SU-DHL-6 (cell line): Measurements from ENCODE around the gene CBX5.

Source experiments
- CTCF ChIP-seq: fragments of 200-600 bp; sonication (generic); IDR thresholded peaks from one replicate; pipeline ENCODE4 v1.5.1; 2017; ENCODE audit warnings: antibody characterized with exemption, mild to moderate bottlenecking, low read length, moderate library complexity; ENCODE audit not compliant: insufficient read depth, poor library complexity, severe bottlenecking
- EZH2phosphoT487 ChIP-seq: fragments of 200-600 bp; sonication (generic), shearing (Covaris generic); conservative IDR thresholded peaks from 2 replicates; pipeline ENCODE4 v1.6.1; 2018; ENCODE audit warnings: mild to moderate bottlenecking, antibody characterized with exemption, low read length, moderate library complexity, mixed read lengths

- TF ChIP-seq CTCF (no peak), EZH2phosphoT487 (no peak)
Measured at GRCh38 chr12:54266852-54267251, 13.1 kb downstream of the CBX5 start.
